Measurements from ENCODE around the gene PHACTR4.
"Not testable (repeated sequence)": the region's sequence is repeated elsewhere in the genome, so short reads cannot be mapped to it uniquely, and the experiment has no call there.

PHACTR4 gene

GRCh38 chr1:28439320-28439719, 69.8 kb downstream of the PHACTR4 start:
- H3K36me3 Mint-ChIP-seq, result peaks cover 8% of the 10 kb centered on the region
- H3K9me3 Mint-ChIP-seq, result no peaks in the 10 kb centered on the region
- no peak overlapping the region for H3K4me3 Mint-ChIP-seq
- no peaks in the 10 kb centered on the region for H3K27me3 Mint-ChIP-seq
- H3K4me1 Mint-ChIP-seq, result peaks cover 34% of the 10 kb centered on the region
- H3K27ac Mint-ChIP-seq, result no peak overlapping the region

DNA sequence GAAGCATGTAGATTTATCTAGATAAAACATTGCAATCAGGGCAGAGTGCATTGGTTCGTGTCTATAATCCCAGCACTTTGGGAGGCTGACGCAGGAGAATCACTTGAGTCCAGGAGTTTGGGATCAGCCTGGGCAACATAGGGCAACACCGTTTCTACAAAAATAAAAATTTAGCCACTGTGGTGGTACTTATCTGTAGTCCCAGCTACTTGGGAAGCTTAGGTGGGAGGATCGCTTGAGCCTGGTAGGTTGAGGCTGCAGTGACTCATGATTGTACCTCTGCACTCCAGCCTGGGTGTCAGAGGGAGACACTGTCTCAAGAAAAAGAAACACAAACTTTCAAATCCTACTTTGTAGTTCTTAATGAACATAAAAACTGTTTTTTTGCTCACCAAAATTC, 72.1 kb downstream of the PHACTR4 start:
- Mint-ChIP-seq H3K4me3 (no peak overlapping the region), H3K4me1 (peaks cover 30% of the 10 kb centered on the region), H3K36me3 (peaks cover 12% of the 10 kb centered on the region), H3K9me3 (no peaks in the 10 kb centered on the region), H3K27me3 (no peaks in the 10 kb centered on the region), H3K27ac (no peak overlapping the region)

DNA sequence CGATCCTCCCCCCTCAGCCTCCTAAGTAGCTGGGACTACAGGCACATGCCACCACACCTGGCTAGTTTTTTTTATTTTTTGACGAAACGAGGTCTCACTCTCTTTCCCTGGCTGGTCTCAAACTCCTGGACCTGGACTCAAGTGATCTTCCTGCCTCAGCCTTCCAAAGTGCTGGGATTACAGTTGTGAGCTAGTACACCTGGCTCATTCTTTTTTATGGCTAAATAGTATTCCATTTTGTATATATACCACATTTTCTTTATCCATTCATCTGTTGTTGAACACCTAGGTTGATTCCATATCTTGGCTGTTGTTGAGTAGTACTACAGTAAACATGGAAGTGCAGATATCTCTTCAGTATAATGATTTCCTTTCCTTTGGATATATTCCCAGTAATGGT, 74.0 kb downstream of the PHACTR4 start:
- Mint-ChIP-seq H3K36me3 (peaks cover 14% of the 10 kb centered on the region), H3K27ac (no peak overlapping the region), H3K9me3 (no peaks in the 10 kb centered on the region), H3K4me1 (peaks cover 28% of the 10 kb centered on the region), H3K4me3 (no peak overlapping the region), H3K27me3 (no peaks in the 10 kb centered on the region)

DNA sequence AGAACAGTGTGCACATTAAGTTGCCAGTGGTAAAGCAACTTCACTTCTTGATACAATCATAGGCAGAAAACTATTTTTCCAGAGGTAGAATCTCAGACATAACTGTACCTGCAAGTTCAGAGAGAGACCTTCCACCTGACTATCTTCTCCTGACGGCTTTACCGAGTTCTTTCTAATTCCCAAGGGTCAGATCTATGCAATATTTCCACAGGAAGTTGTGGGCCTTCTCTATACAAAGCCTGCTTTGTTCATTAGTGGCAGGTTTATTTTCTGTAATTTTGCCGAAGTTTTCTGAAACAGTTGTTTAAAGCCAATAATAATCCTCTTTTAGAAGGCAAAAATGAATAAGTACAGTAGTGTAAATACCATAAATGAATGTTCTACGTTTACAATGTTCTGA, 78.1 kb downstream of the PHACTR4 start:
- Mint-ChIP-seq H3K27me3 (no peaks in the 10 kb centered on the region), H3K4me3 (no peak overlapping the region), H3K27ac (peak overlapping the region; percentile 6), H3K9me3 (no peaks in the 10 kb centered on the region), H3K36me3 (peaks cover 14% of the 10 kb centered on the region), H3K4me1 (peaks cover 27% of the 10 kb centered on the region)

DNA sequence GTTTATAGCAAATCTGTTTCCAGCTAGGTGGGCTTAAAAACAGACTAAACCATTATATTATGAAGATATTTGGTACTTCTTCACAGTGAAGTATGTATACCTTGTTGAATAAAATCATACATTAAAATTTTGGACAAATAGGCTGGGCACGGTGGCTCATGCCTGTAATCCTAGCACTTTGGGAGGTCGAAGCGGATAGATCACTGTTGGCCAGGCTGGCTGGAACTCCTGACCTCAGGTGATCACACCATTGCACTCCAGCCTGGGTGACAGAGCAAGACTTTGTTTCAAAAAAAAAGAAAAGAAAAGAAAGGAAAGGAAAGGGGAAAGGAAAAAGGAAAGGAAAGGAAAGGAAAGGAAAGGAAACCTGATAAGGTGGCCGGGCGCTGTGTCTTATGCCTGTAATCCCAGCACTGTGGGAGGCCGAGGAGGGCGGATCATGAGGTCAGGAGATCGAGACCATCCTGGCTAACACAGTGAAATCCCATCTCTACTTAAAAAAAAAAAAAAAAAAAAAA, 78.6 kb downstream of the PHACTR4 start:
- not testable (repeated sequence) for H3K27me3 Mint-ChIP-seq, H3K9me3 Mint-ChIP-seq, H3K4me3 Mint-ChIP-seq
- peaks cover 13% of the 10 kb centered on the region for H3K36me3 Mint-ChIP-seq
- peaks cover 29% of the 10 kb centered on the region for H3K4me1 Mint-ChIP-seq
- peak overlapping the region; percentile 6 for H3K27ac Mint-ChIP-seq

DNA sequence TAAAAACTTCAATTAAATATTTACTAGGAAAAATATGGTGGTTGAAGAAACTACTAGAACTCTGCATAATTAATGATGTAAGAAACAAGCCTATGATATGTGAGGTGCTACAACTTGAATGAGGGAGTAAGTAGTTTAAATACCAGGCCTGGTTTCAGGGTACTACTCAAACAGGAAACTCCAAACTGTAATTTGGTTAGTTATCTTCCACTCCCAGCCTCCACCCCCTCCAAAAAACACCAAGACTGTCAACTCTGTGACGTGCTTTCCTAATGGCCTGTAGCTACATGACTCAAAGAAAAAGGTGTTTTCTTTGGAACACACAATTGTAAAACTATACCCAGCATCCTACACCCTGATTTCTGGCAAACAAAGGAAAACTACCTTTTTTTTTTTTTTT, 80.4 kb downstream of the PHACTR4 start:
- H3K27ac Mint-ChIP-seq, result peak overlapping the region; percentile 38
- H3K4me1 Mint-ChIP-seq, result peaks cover 35% of the 10 kb centered on the region
- no peaks in the 10 kb centered on the region for H3K9me3 Mint-ChIP-seq
- H3K36me3 Mint-ChIP-seq, result peaks cover 10% of the 10 kb centered on the region
- no peak overlapping the region for H3K4me3 Mint-ChIP-seq
- H3K27me3 Mint-ChIP-seq, result no peaks in the 10 kb centered on the region

GRCh38 chr1:28450561-28450960, 81.0 kb downstream of the PHACTR4 start:
- peaks cover 37% of the 10 kb centered on the region for H3K4me1 Mint-ChIP-seq
- H3K27me3 Mint-ChIP-seq, result no peaks in the 10 kb centered on the region
- no peaks in the 10 kb centered on the region for H3K9me3 Mint-ChIP-seq
- H3K36me3 Mint-ChIP-seq, result peaks cover 9% of the 10 kb centered on the region
- no peak overlapping the region for H3K27ac Mint-ChIP-seq
- H3K4me3 Mint-ChIP-seq, result no peak overlapping the region

GRCh38 chr1:28451011-28451410, 81.5 kb downstream of the PHACTR4 start:
- peaks cover 41% of the 10 kb centered on the region for H3K4me1 Mint-ChIP-seq
- H3K27me3 Mint-ChIP-seq, result no peaks in the 10 kb centered on the region
- no peak overlapping the region for H3K4me3 Mint-ChIP-seq
- no peaks in the 10 kb centered on the region for H3K9me3 Mint-ChIP-seq
- H3K27ac Mint-ChIP-seq, result no peak overlapping the region
- peaks cover 8% of the 10 kb centered on the region for H3K36me3 Mint-ChIP-seq

DNA sequence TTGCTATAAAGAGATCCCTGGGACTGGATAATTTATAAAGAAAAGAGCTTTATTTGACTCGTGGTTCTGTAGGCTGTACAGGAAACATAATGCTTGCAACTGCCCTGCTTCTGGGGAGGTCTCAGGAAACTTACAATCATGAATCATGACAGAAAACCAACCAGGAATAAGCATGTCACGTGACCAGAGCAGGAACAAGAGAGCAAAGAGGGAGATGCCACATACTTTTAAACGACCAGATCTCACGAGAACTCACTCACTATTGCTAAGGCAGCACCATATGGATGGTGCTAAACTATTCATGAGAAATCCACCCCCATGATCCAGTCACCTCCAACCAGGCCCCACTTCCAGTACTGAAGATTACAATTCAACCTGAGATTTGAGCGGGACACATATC, 86.5 kb downstream of the PHACTR4 start:
- H3K27me3 Mint-ChIP-seq, result no peaks in the 10 kb centered on the region
- H3K4me3 Mint-ChIP-seq, result no peak overlapping the region
- no peaks in the 10 kb centered on the region for H3K9me3 Mint-ChIP-seq
- H3K27ac Mint-ChIP-seq, result peak overlapping the region; percentile 31
- peaks cover 13% of the 10 kb centered on the region for H3K36me3 Mint-ChIP-seq
- H3K4me1 Mint-ChIP-seq, result peaks cover 19% of the 10 kb centered on the region

DNA sequence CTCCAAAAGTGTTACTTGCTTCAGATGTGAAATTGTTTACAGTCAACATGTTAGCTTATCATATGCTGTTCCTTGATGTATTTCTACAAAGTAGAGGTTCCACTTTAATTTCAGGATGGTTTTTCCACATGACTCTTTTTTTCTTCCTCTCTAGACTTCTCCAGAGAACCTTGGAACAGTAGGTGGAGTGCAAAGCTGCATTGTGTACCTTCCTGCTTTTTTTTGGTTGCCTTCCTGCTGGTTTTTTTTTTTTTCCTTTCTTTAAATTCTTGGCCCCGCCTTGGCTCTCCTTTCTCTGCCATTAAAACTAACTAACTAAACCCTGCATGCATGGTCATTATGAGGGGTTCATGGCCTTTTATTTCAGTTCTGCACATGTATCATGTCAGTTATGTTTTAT, 88.1 kb downstream of the PHACTR4 start:
- Mint-ChIP-seq H3K9me3 (no peaks in the 10 kb centered on the region), H3K36me3 (peaks cover 15% of the 10 kb centered on the region), H3K4me3 (no peak overlapping the region), H3K27ac (no peak overlapping the region), H3K27me3 (no peaks in the 10 kb centered on the region), H3K4me1 (peaks cover 18% of the 10 kb centered on the region)

DNA sequence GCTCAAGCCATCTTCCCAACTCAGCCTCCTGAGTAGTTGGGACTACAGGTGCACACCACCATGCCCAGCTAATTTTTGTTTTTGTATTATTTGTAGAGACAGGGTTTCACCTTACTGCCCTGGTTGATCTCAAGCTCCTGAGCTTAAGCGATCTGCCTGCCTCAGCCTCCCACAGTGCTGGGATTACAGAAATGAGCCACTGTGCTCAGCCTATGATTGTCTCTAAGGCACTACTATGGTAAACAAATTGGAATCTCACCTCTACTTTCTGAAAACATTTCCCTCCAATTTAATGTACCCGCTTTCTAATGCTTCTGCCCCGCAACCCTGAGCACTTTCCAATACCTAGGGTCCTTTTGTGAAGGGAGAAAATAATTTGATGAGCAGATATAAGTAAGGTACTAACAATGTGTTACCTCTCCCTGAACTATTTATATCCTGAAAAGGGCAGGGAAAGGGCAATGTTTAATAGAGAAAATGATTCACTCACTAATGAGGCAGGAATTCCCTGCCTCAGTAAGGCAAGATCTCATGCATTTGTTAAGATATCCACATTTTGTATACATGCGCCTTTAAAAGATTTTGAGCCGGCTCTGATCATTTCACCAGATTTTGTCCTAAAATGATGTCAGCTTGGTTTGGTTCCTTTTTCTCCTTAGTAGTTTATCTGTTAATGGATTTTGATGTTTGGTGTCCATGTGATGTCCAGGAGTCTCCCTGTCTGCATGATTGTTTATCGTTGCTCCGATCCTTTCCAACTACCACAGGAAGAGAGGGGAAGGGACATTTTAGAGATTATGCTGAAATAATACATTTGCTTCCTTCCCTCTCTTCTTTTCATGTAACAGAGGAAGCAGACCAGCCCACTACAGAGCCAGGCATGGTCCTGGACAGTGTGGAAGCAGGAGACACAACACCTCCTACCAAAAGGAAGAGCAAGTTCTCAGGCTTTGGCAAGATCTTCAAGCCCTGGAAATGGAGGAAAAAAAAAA, 89.0 kb downstream of the PHACTR4 start:
- H3K9me3 Mint-ChIP-seq, result no peaks in the 10 kb centered on the region
- peak overlapping the region; percentile 73 for H3K27ac Mint-ChIP-seq
- H3K4me1 Mint-ChIP-seq, result peaks cover 12% of the 10 kb centered on the region
- no peaks in the 10 kb centered on the region for H3K27me3 Mint-ChIP-seq
- H3K36me3 Mint-ChIP-seq, result peaks cover 13% of the 10 kb centered on the region
- H3K4me3 Mint-ChIP-seq, result no peak overlapping the region

DNA sequence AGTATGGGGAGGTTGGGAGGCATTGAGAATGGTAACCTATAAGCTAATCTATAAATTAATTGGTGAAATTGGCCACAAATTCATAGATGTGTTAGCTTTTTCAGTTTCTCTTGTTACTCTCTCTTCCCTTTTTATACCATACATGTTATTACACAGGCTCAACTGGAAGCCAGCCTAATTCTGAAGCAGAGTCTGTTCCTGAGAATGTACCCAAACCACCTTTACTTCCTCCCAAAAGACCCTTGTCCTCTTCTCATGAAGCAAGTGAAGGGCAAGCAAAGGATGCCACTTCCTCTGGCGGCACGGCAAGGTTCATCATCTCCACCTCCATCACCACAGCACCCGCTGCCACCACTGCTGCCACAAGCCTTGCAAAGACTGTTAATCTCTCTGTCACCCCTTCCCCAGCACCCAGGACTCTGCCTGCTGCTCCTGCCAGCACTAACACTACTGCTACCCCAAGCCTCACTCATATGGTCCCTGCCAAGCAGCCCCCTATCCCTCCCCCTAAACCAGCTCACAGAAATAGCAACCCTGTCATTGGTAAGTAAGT, 96.8 kb downstream of the PHACTR4 start:
- Mint-ChIP-seq H3K36me3 (peaks cover 13% of the 10 kb centered on the region), H3K27ac (peak overlapping the region; percentile 84), H3K4me3 (no peak overlapping the region), H3K4me1 (no peaks in the 10 kb centered on the region), H3K27me3 (no peaks in the 10 kb centered on the region), H3K9me3 (no peaks in the 10 kb centered on the region)

- Mint-ChIP-seq H3K9me3 (no peaks in the 10 kb centered on the region), H3K4me3 (no peak overlapping the region), H3K27ac (no peak overlapping the region), H3K4me1 (no peaks in the 10 kb centered on the region), H3K36me3 (peaks cover 8% of the 10 kb centered on the region), H3K27me3 (no peaks in the 10 kb centered on the region)
Observed at GRCh38 chr1:28470146-28470545, 100.6 kb downstream of the PHACTR4 start.

- not testable (repeated sequence) for H3K4me1 Mint-ChIP-seq, H3K9me3 Mint-ChIP-seq, H3K27ac Mint-ChIP-seq, H3K4me3 Mint-ChIP-seq, H3K27me3 Mint-ChIP-seq, H3K36me3 Mint-ChIP-seq
Observed at GRCh38 chr1:28479497-28479896, 110.0 kb downstream of the PHACTR4 start.

- Mint-ChIP-seq H3K27ac (no peak overlapping the region), H3K27me3 (no peaks in the 10 kb centered on the region), H3K36me3 (peaks cover 9% of the 10 kb centered on the region), H3K4me1 (no peaks in the 10 kb centered on the region), H3K4me3 (no peak overlapping the region), H3K9me3 (no peaks in the 10 kb centered on the region)
Observed at GRCh38 chr1:28480308-28480707, 110.8 kb downstream of the PHACTR4 start.

DNA sequence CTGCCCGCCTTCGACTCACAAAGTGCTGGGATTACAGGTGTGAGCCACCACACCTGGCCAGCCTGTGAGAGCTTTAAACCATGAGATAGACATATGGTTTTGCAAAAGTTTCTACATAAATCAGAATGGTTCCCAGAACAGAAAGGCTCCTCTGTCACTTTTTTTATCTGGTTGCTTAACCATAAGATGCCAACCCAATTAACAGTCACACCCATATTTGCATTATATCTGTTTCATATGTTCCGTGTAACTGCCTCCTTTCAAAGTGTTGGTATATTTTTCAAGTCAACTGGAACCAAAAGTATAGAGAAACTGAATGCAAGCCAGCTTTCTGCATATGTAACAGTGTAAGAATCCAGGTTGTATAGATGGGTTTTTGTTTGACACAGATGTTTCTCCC, 112.6 kb downstream of the PHACTR4 start:
- Mint-ChIP-seq H3K4me3 (no peak overlapping the region), H3K27me3 (no peaks in the 10 kb centered on the region), H3K9me3 (no peaks in the 10 kb centered on the region), H3K4me1 (no peaks in the 10 kb centered on the region), H3K27ac (no peak overlapping the region), H3K36me3 (peaks cover 6% of the 10 kb centered on the region)

Data from activated naive CD4-positive, alpha-beta T cell treated with anti-CD3 and anti-CD28 coated beads, Interleukin-2, amount 50 U/mL, for 24 hours (primary cell).